Ramos (cell line): ENCODE measurements around the gene GC.
"Not testable (repeated sequence)": the region's sequence is repeated elsewhere in the genome, so short reads cannot be mapped to it uniquely, and the experiment has no call there.

Experiments used
- in situ Hi-C: fragments of 300-500 bp; cut with MboI; formaldehyde crosslinking; loops from one replicate; pipeline ENCODE4 v1.14.3; 2022; ENCODE audit warnings: low sequenced_read_pairs; ENCODE audit not compliant: unreplicated experiment

GC gene

GRCh38 chr4:71768123-71768522 is 15.8 kb downstream of the GC start:
- in situ Hi-C loops: no loop called here

GRCh38 chr4:71765821-71766383 is 18.0 kb downstream of the GC start:
- in situ Hi-C loops: no loop called here

GRCh38 chr4:71765350-71765749 is 18.5 kb downstream of the GC start:
- in situ Hi-C loops: no loop called here

- in situ Hi-C loops: no loop called here
Measured at GRCh38 chr4:71752383-71753042, 31.4 kb downstream of the GC start.

DNA sequence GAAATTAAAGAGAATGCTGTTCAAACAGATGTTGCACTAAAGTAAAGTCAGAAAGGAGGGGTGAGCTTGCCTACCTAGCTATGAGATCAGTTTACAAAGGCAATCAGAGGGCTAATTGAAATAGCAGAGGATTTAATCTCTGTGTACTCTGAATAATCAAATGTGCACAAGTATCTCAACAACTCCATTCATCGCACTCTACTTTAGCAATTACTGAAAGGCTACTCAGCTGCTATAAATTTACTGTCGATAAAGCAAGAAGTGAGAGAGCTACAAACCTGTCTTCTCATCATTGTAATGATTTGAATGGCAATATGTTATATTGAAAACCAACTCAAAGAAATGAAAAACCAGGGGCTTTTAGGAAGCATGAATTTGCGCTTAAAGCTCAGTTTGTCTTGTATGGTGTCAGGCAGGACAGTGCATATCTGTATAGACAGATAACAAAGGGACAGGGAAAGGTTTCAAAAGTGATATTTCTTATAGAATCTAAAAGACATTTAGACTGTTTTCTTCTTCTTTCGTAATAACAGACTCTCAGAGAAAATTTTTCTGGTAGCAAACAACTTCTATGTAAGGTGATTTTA is 34.8 kb downstream of the GC start:
- in situ Hi-C loops: no loop called here

- in situ Hi-C loops: no loop called here
Measured at GRCh38 chr4:71746379-71746778, 37.5 kb downstream of the GC start.

- in situ Hi-C loops: not testable (repeated sequence)
Measured at GRCh38 chr4:71738782-71739181, 45.1 kb downstream of the GC start.

- in situ Hi-C loops: no loop called here
Measured at GRCh38 chr4:71732706-71733105, 51.2 kb downstream of the GC start.

GRCh38 chr4:71732066-71732465 is 51.8 kb downstream of the GC start:
- in situ Hi-C loops: no loop called here

DNA sequence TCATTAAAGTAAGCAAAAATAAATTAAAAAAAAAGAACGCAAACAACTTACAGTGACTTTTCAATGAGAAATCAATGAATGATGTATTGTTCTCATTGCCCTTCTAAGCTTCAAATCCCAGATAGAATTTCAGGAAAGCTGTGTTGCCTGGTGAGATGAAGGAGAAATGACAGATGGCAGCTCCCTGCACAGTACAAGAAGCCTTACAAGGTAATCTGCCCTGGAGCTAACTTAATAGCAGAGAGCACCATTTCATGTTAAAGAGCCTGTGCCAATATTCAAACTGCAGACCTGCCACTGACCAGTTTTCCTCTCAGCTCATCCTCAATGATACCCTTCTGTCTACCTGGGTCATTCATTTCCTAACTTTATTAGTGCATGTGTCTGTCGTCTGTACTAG is 54.0 kb downstream of the GC start:
- in situ Hi-C loops: no loop called here

- in situ Hi-C loops: loop anchor here (25.0 kb wide), 1 partner anchor 1126 kb away; the partner anchor contains the start of gene AMBN
Measured at GRCh38 chr4:71713611-71714203, 70.2 kb downstream of the GC start.

DNA sequence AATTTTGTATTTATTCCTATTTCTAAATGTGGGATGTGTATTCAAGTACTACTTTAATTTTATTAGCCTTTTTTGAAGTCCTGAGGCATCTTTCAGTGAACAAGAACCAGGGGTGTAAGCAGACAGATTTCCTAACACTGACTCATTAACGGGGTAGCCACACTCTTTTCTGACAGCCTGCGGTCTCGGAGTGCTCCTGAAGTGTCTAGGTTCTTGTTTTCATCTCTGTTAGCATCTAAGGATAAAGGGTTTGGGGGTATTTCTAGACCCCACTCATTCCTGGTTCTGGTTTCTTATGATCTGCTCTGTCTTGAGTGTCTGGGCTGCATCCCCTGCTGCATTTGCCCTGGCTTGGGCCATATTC is 71.9 kb downstream of the GC start:
- in situ Hi-C loops: loop anchor here (25.0 kb wide), 1 partner anchor 1125 kb away; the partner anchor contains the start of gene AMBN

DNA sequence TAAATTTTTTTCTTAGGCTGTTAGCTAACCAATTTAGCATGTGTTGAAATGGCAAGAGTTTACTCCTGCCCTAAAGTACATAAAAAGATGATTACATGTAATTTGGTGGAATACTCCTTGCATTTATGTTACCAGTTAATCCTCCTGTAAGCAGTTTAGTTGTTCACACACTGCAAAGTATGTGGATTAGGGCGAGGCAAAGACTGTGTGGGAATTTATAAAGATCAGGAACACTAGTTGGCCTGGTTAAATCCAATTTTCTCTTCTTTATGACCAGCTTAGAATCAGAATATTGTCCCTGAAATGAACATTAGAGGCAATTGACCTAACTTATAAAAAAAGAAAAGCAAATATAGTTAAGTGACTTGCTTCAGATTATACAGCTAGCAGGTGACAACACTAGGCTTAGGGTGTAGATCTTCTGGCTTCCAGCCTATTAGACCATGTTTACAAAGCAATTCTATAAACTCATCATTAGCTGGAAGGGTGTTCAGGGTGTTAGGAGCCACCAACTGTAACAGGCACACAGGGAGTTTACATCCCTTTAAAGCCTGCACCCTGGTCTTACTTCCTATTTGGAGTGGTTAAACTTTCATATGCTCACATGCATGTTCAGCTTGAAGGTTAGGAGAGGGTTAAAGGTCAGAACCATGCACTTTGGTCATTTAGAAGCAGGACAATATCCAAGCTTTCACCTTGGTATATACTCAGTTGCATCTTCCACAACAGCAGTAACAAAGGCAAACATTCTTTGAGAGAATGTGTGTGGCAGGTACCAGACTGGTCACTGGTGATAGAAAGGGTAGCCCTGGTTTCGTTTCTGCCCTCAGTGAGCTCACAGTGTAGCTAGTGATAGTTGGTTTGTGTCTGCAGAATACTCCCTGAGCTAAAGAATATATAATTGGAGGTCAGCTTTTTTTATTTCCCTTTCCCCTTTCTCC is 72.6 kb downstream of the GC start:
- in situ Hi-C loops: loop anchor here (25.0 kb wide), 1 partner anchor 1124 kb away; the partner anchor contains the start of gene AMBN

- in situ Hi-C loops: loop anchor here (25.0 kb wide), 1 partner anchor 1123 kb away; the partner anchor contains the start of gene AMBN
Measured at GRCh38 chr4:71709961-71710360, 73.9 kb downstream of the GC start.

DNA sequence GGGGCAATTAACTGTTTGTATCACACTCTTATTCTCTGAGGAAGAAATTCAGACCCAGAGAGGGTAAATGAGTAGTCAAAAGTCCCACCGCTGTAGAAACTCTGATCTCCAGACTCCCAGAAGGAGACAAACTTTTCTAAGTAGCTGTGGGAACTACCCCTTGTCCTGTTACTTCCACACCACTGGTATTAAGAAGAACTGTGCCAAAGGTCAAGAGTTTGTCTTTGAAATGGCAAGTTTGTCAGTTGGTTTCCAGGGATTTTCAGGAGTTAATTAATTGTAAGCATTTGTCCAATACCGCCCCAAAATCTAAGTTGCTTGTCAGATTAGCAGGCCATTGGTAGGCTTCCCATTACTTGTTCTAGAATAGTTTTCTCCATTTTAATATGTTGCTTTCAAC is 85.7 kb downstream of the GC start:
- in situ Hi-C loops: no loop called here

DNA sequence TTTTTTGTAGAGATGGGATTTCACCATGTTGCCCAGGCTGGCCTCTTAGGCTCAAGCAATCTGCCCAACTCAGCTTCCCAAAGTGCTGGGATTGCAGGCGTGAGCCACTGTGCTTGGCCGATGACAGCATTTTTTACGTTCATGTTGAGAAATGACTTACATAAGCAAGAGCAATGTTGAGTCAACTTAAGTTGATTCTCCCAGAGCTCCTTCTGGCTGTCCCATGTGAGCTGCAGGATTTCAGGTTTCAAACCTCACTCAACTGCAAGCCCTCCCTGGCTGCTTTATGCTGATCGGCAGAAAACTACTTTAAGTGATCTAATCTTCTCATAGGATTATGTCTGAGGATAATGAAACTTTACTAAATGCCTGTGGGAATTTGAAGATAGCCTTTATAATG is 86.8 kb downstream of the GC start:
- in situ Hi-C loops: no loop called here

GRCh38 chr4:71694961-71695360 is 88.9 kb downstream of the GC start:
- in situ Hi-C loops: no loop called here

DNA sequence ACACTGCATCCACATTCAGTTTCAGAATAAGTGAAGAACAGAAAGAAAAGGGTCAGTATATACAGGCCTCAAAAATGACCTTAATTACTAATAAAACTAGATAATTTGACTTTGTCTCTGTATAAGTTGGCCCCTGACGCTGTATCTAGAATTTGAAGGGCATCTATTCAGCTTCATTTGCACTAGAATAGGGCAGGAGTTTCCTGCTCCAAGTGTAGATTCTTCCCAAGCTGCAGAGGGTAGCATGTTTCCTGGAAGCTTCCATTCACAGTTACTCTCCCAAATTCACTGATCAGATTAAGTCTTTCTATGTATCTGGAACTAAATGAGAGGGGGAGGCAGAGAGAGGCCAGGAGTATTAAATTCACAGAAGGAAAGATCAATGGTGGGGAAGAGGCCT is 90.9 kb downstream of the GC start:
- in situ Hi-C loops: no loop called here

DNA sequence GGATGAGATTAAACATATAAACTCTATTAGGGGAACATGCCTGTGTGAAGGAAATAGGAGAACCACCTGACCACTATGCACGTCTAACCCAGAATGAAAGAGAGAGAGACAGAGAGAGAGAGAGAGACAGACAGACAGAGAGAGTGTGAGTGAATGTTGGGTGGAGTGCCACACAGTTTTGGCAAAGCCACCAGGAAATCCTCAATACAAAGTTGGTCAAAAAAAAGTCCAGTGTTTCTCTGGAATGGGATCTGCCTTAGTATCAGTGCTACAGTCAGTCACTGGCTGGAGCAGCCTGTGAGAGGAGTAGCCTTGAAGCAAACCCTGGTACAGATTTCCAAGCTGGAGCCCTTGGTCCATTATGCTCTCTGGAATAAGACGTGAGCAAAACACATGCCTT is 91.7 kb downstream of the GC start:
- in situ Hi-C loops: no loop called here
